ENCODE results near the gene ABAT.

ABAT gene
- 14.3 reads per million, percentile 39 among the genes with 10 or more reads in this experiment for total RNA-seq

- peak; percentile 88 for DNase-seq
Measured at GRCh38 chr16:8674413-8675022, at the start of gene ABAT. TSS of gene ABAT (plus strand) at chr16:8674617. CDS start at chr16:8735740, 61,123 bp downstream.

GRCh38 chr16:8625491-8626087 is 48.8 kb upstream of the ABAT start:
- DNase-seq, result no peak

DNA sequence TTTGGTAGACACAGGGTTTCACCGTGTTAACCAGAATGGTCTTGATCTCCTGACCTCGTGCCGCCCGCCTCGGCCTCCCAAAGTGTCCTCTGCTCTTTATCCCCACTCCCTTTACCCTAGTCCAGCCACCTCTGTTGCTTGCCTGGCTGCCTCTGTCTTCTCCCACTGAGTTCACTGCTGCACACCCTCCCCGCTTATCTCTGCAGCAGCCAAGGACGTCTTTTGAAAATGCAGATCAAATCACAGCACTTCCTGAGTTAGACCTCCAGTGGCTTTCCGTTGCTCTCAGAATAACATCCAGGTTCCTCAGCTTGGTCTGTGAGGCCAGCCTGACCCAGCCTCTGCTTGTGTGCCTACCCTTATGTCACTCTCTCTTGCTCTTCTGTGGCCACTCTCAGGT is 47.5 kb upstream of the ABAT start:
- no peak for DNase-seq

- DNase-seq, result no peak
Measured at GRCh38 chr16:8627456-8627855, 47.0 kb upstream of the ABAT start.

DNA sequence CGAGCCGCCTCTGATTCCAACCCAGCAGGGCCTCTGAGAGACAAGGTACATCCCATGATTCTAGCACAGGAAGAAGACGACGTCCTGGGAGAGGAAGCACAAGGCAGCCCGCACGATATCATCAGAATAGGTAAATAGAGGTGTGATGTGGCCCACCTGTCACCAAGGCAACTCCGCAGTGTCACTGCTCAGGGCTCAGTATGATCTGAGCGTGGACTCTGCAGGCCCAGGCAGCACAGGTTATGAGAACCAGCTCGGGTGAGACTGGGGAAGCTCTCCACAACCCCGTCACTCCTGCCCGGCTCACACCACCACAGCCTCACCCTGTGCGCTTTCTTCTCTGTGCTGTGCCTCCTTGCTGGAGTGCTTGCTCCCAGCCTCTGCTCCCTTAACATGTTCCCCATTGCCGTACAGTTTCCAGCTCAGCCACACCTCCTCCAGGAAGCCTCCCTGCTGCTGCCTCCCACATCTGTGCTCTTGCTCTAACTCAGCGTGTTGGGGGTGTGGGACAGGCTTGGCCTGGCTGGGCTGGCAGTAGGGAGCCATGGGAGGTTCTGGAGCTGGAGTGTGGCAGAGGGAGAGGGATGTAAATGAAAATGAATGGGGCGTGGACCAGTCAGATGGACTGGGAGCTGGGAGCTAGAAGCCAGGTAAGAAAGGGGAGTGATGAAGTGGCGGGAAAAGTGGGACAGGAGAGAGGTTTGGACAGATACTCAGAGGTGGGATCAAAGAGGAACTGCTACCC is 45.3 kb upstream of the ABAT start:
- DNase-seq, result no peak

DNA sequence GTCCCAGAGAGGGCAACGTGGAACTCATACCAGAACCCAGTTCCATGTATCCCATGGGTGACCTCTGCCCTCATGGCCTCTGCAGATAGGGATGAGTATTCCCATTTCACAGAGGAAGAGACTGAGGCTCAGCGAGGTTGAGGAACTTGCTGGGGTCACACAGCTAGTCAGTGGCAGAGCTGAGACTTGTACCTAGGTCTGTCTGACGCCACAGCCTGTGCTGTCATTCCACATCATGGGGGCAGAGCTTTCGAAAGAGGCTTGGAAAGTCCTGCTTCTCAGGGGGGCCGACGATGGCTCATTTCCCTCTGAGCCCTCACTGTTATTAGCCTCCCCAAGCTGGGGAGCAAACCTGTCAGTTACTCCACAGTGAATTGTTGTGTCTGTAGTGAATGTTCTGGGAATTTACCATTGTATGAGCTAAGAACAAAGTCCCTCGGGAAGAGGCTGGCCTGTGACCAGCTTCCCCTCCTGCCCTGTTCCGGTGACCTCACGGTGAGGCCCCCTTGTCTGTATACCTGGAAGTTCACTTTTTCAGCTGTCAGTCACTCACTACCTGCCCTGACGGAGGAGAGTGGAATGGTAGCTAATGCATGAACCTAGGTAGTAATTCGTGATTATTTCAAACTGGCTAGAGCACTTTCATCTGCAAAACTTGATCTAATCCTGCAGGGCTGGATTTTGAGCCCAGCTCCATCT is 44.0 kb upstream of the ABAT start:
- no peak for DNase-seq

- DNase-seq, result no peak
Measured at GRCh38 chr16:8631373-8631772, 43.0 kb upstream of the ABAT start.

GRCh38 chr16:8631818-8632465 is 42.5 kb upstream of the ABAT start:
- DNase-seq, result no peak

GRCh38 chr16:8632675-8633182 is 41.7 kb upstream of the ABAT start:
- DNase-seq, result no peak

GRCh38 chr16:8634991-8635736 is 39.3 kb upstream of the ABAT start:
- no peak for DNase-seq

DNA sequence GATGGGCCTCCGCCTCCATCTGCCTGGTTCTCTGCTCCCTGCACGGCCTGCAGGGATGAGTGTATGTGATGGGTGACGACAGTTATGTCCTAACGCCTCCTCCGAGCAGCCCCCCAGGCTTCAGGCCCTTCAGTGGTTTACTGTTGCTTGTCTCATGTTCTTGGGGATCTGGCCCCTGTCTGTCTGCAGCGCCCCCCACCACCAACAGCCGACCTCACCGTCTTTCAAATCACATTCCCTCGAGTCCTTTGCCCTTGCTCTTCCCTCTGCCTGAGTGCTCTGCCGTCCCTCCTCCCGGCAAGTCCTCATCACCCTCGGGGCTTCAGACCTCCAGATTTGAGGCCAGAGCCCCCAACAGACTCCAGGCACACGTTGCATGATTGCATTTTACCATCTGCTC is 34.7 kb upstream of the ABAT start:
- no peak for DNase-seq

DNA sequence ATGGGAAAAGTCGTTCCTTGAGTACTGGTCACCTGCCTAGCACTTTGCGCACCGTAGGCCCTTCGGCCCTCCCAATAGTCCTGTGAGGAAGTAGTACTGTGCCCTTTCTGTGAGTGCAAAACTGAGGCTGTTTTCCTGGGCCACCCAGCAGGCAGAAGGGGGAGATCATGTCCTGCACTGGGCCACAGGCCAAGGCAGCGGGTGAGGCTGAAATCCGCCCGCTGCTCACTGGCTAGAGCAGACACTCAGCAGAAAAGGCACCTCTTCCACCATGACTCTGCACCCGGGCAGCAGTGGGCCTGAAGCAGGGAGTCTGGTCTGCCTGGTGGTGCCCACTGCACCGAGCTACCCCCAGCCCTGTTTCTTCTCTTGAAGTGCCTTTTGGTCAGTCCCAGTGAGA is 32.7 kb upstream of the ABAT start:
- DNase-seq, result no peak

DNA sequence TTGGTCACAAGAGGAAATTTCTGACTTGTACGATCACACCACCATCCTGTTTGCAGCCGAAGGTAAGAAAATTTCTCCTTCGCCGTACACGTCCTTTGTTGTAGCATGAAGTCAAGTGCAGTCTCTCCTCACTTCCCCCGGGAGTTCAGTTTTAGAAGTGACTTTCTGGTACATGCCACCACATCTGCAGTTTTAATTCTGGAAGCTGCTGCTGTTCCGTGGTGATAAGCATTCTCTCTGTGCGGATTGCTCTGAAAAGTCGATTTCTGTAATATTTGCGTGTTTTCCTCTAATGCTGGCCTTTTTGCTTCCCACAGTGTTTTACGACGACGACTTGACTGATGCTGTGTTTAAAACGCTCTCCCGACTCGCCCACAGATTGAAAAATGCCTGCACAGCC is 32.3 kb upstream of the ABAT start:
- DNase-seq, result no peak

- DNase-seq, result no peak
Measured at GRCh38 chr16:8644211-8645140, 29.9 kb upstream of the ABAT start.

GRCh38 chr16:8645141-8645521 is 29.3 kb upstream of the ABAT start:
- no peak for DNase-seq

DNA sequence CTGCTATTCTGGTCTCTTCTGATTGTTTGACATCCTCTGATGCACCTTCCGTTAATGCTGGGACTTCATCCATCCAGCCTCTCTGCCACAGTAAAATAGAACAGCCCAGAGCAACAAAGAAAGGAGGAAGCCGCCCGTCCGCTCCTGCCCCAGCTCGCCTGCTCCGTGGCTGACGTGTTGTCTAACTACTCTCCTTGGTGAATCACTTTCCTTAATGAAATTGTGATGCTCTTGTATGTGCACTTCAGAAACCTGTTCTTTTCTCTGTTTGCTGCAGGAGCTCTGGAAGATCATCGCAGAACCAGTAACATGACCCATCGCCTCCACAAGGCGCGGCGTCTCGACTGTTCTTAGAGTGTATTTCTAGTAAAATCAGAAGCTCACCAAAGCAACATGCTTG is 28.6 kb upstream of the ABAT start:
- no peak for DNase-seq

DNA sequence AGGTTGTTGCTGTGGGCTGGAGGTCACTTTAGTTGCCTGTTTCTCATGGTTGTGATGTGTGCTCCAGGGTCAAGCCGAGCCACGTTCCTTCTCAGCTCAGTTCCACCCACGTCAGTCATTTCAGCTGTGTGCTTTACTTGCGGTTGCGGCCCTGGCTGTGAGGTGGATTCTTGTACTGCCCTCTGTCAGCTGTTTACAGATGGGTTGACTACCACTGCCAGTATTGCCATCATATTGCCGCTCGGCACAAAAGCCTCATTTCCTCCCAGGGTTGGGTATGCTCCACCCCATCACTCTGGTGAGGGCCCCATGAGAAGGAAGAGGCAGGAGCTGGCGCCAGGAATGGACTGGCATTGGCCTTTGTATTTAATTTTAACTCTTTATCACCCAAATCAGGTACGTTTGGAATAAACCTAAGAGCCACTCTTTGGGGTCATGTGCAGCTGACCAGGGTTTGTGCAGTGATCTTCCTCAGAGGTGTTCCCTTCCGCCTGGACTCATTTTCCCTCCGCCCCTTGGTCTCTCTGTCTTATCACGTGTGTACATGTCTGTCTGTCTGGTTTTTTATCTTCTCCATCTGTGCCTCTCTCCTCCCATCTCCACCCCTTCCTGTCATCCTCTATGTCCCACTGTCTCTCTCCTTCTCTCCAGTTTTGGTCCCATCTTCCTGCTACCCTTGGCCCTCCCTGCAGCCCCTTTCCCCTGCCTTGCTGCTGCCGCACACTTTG is 27.9 kb upstream of the ABAT start:
- no peak for DNase-seq

GRCh38 chr16:8647721-8648318 is 26.6 kb upstream of the ABAT start:
- DNase-seq, result no peak

DNA sequence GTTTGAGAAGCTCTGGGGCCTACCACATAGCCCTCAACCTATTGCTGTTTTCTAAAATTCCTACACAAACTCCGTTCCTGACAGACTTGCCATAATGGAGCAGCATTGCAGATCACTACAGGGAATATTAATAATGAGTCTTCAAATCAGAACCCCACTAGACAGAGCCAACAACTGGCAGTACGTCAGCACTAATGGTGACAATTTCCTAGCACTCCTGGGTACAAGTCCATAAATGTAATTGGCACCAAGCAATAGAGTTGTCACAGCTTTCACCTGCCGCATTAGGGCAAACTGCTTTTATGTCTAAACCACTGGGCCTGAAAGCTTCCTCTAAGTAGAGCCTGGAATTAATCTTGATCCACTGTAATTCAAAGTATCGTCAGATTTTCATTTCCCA is 25.5 kb upstream of the ABAT start:
- DNase-seq, result no peak
